Measurements from ENCODE around the gene F10. TPM values are rescaled to one million over a fixed set of nuclear protein-coding genes. Genes with fewer than 3 reads are reported as not detected.

Gene F10
- total RNA-seq, 2 donors from 2014 or later, result 18.7 to 32.4 TPM

GRCh38 chr13:113074876-113075275, 47.7 kb upstream of the F10 start:
- no peak overlapping the region for H3K27ac ChIP-seq (ENCODE audit: low read depth, low read length)
- no peak overlapping the region for H3K9ac ChIP-seq (ENCODE audit: extremely low read depth, low read length, poor library complexity, severe bottlenecking)
- H3K27me3 ChIP-seq (ENCODE audit: control insufficient read depth, insufficient read depth, low read length, poor library complexity, severe bottlenecking), result no peaks in the 10 kb centered on the region
- H3K36me3 ChIP-seq (ENCODE audit: control insufficient read depth, insufficient read depth, low read length), result no peaks in the 10 kb centered on the region
- no peak overlapping the region for H3K4me3 ChIP-seq (ENCODE audit: low read length)
- no peak for DNase-seq
- 93 to 96% methylated on average over 8 to 22 of the region's 22 CpGs for WGBS, 2 experiments (ENCODE audit: insufficient coverage in 1 of 2, insufficient read length in 1 of 2)
- peaks cover 6% of the 10 kb centered on the region for H3K9me3 ChIP-seq (ENCODE audit: control insufficient read depth, low read length)
- no peak overlapping the region for H3K27ac Mint-ChIP-seq
- no peak for TF ChIP-seq CTCF (conservative IDR thresholded peaks at IDR 0.05)
- H3K4me3 Mint-ChIP-seq, result no peak overlapping the region
- no peaks in the 10 kb centered on the region for H3K4me1 ChIP-seq (ENCODE audit: control insufficient read depth, insufficient read depth, low read length)
- peaks cover 38% of the 10 kb centered on the region for H3K36me3 Mint-ChIP-seq (ENCODE audit: low read depth)
- H3K4me1 Mint-ChIP-seq, result peaks cover 11% of the 10 kb centered on the region
- no peaks in the 10 kb centered on the region for H3K27me3 Mint-ChIP-seq (ENCODE audit: insufficient read depth)
- H3K9me3 Mint-ChIP-seq, result peaks cover 3% of the 10 kb centered on the region

- no peak overlapping the region for H3K27ac Mint-ChIP-seq
Observed at GRCh38 chr13:113075711-113076110, 46.9 kb upstream of the F10 start.

GRCh38 chr13:113076681-113077401, 45.8 kb upstream of the F10 start:
- H3K27ac Mint-ChIP-seq, result no peak overlapping the region
- peaks cover 3% of the 10 kb centered on the region for H3K9me3 Mint-ChIP-seq
- H3K27ac ChIP-seq (ENCODE audit: low read depth, low read length), result no peak overlapping the region
- no peaks in the 10 kb centered on the region for H3K4me1 ChIP-seq (ENCODE audit: control insufficient read depth, insufficient read depth, low read length)
- H3K9ac ChIP-seq (ENCODE audit: extremely low read depth, low read length, poor library complexity, severe bottlenecking), result no peak overlapping the region
- H3K9me3 ChIP-seq (ENCODE audit: control insufficient read depth, low read length), result peaks cover 6% of the 10 kb centered on the region
- no peak overlapping the region for H3K4me3 ChIP-seq (ENCODE audit: low read length)
- H3K4me1 Mint-ChIP-seq, result no peaks in the 10 kb centered on the region
- TF ChIP-seq CTCF (conservative IDR thresholded peaks at IDR 0.05), result no peak
- H3K4me3 Mint-ChIP-seq, result no peak overlapping the region
- 94 to 99% methylated on average over 27 to 39 of the region's 39 CpGs for WGBS, 2 experiments (ENCODE audit: insufficient coverage in 1 of 2, insufficient read length in 1 of 2)
- no peaks in the 10 kb centered on the region for H3K27me3 Mint-ChIP-seq (ENCODE audit: insufficient read depth)
- no peak for DNase-seq
- no peaks in the 10 kb centered on the region for H3K27me3 ChIP-seq (ENCODE audit: control insufficient read depth, insufficient read depth, low read length, poor library complexity, severe bottlenecking)
- no peaks in the 10 kb centered on the region for H3K36me3 ChIP-seq (ENCODE audit: control insufficient read depth, insufficient read depth, low read length)
- peaks cover 32% of the 10 kb centered on the region for H3K36me3 Mint-ChIP-seq (ENCODE audit: low read depth)

More at GRCh38 chr13:113075711-113076110, 46.9 kb upstream of the F10 start:
- no peak for TF ChIP-seq CTCF (conservative IDR thresholded peaks at IDR 0.05)
- 94 to 97% methylated on average over 9 to 17 of the region's 17 CpGs for WGBS, 2 experiments (ENCODE audit: insufficient coverage in 1 of 2, insufficient read length in 1 of 2)
- Histone ChIP-seq H3K36me3 (ENCODE audit: control insufficient read depth, insufficient read depth, low read length) (no peaks in the 10 kb centered on the region), H3K4me1 (ENCODE audit: control insufficient read depth, insufficient read depth, low read length) (no peaks in the 10 kb centered on the region), H3K27me3 (ENCODE audit: control insufficient read depth, insufficient read depth, low read length, poor library complexity, severe bottlenecking) (no peaks in the 10 kb centered on the region), H3K9me3 (ENCODE audit: control insufficient read depth, low read length) (peaks cover 6% of the 10 kb centered on the region), H3K4me3 (ENCODE audit: low read length) (no peak overlapping the region), H3K9ac (ENCODE audit: extremely low read depth, low read length, poor library complexity, severe bottlenecking) (no peak overlapping the region), H3K27ac (ENCODE audit: low read depth, low read length) (no peak overlapping the region)
- no peak overlapping the region for H3K4me3 Mint-ChIP-seq
- no peaks in the 10 kb centered on the region for H3K27me3 Mint-ChIP-seq (ENCODE audit: insufficient read depth)
- H3K4me1 Mint-ChIP-seq, result peaks cover 5% of the 10 kb centered on the region
- peaks cover 33% of the 10 kb centered on the region for H3K36me3 Mint-ChIP-seq (ENCODE audit: low read depth)
- DNase-seq, result no peak
- peaks cover 3% of the 10 kb centered on the region for H3K9me3 Mint-ChIP-seq
